Smooth muscle cell (in vitro differentiated cells): ENCODE measurements around the gene ADGRG1. TPM values are rescaled to one million over a fixed set of nuclear protein-coding genes. Genes with fewer than 3 reads are reported as not detected.
"Not testable (repeated sequence)": the region's sequence is repeated elsewhere in the genome, so short reads cannot be mapped to it uniquely, and the experiment has no call there.

Source experiments
- DNase-seq: peaks from one replicate; lab custom pipeline; 2025; ENCODE audit not compliant: unreplicated experiment; lab: John Stamatoyannopoulos, UW
- H2AFZ ChIP-seq: fragments of 200-600 bp; sonication (generic); 2 replicates; pipeline ENCODE4 v1.6.0; 2016; ENCODE audit warnings: antibody characterized with exemption, low read depth, mild to moderate bottlenecking
- H3F3A ChIP-seq: fragments of 200-600 bp; sonication (generic); 2 replicates; pipeline ENCODE4 v1.6.0; 2017; ENCODE audit warnings: antibody characterized with exemption, low read depth
- H3K27ac ChIP-seq: fragments of 200-600 bp; sonication (generic); 2 replicates; pipeline ENCODE4 v1.5.1; 2016; ENCODE audit warnings: low read depth, mild to moderate bottlenecking
- H3K27me3 ChIP-seq: fragments of 200-600 bp; sonication (generic); 2 replicates; pipeline ENCODE4 v1.6.1; 2016; ENCODE audit warnings: low read depth, mild to moderate bottlenecking
- H3K36me3 ChIP-seq: fragments of 200-600 bp; sonication (generic); 2 replicates; pipeline ENCODE4 v1.5.1; 2016; ENCODE audit warnings: low read depth
- H3K4me1 ChIP-seq: fragments of 200-600 bp; sonication (generic); 2 replicates; pipeline ENCODE4 v1.5.1; 2016; ENCODE audit warnings: low read depth
- H3K4me2 ChIP-seq: fragments of 200-600 bp; sonication (generic); 2 replicates; pipeline ENCODE4 v1.6.0; 2016; ENCODE audit warnings: mild to moderate bottlenecking
- H3K4me3 ChIP-seq: fragments of 200-600 bp; sonication (generic); 2 replicates; pipeline ENCODE4 v1.5.1; 2016; ENCODE audit warnings: mild to moderate bottlenecking
- H3K79me2 ChIP-seq: fragments of 200-600 bp; sonication (generic); 2 replicates; pipeline ENCODE4 v1.6.0; 2016; ENCODE audit warnings: low read depth, mild to moderate bottlenecking
- H3K9ac ChIP-seq: fragments of 200-600 bp; sonication (generic); 2 replicates; pipeline ENCODE4 v1.6.0; 2016; ENCODE audit warnings: low read depth
- H3K9me3 ChIP-seq: fragments of 200-600 bp; sonication (generic); replicated peaks from 2 replicates; pipeline ENCODE4 v1.5.1; 2016; ENCODE audit warnings: low read depth
- H4K20me1 ChIP-seq: fragments of 200-600 bp; sonication (generic); 2 replicates; pipeline ENCODE4 v1.6.0; 2016; ENCODE audit warnings: low read depth
- WGBS: methylation state at CpG from one replicate; pipeline ENCODE4 v1.1.7; 2016; ENCODE audit warnings: low lambda C conversion rate; 5-methylcytosine and 5-hydroxymethylcytosine counted together
- polyA plus RNA-seq: library from polyadenylated mRNA; unstranded; fragments of >200 nt; fragmentation: Nextera tagmentation; extraction: Ambion mirVana; gene quantifications from 2 replicates; pipeline ENCODE4 v1.2.1, GENCODE V29; 2016
- total RNA-seq: library from RNA; depleted of rRNA; stranded (reverse); fragments of >200 nt; gene quantifications from 2 replicates; pipeline ENCODE4 v1.2.3, GENCODE V29; 2014
- TF ChIP-seq, protein P1 (sequence below): fragments of 200-600 bp; sonication (generic); IDR thresholded peaks from 2 replicates; pipeline ENCODE4 v1.5.1; 2017; ENCODE audit warnings: borderline replicate concordance, mild to moderate bottlenecking, antibody characterized with exemption; ENCODE audit not compliant: insufficient read depth, poor library complexity, severe bottlenecking

Gene ADGRG1
- total and polyA plus RNA-seq, 2 experiments from 2014 or later, result 15.3 to 32.0 TPM

DNA sequence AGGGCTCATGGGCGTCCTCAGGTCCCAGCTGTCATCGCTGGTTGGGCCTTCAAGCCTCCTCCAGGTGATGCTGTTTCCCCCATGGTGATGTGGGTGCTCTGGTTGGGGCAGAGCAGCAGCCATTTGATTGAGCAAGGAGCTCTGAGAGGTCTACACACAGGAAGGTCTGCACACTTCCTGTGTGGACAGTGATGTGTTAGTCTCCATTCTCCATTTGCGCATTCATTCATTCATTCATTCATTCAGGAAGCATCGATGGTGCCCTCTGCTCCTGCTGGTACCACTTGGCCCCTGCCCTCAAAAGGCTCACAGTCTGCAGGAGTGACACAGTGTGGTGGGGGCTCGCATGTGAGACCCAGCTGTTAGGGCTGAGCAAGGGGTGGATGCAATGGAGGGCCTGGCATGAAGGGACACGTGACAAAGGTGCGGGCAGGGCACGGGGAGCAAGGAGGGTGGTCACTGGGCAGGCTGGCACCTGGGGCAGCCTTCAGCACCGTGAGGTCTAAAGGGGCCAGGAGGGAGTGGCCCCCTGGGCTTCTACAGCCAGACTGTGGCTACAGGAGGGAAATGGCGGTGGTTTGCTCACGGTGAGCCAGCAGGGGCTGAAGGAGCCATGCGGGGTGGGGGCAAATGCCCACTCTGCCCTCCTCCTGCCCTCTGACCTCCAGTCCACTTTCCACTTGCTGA lies 41.2 kb downstream of the ADGRG1 start:
- H3K4me2 ChIP-seq, result no peak overlapping the region
- WGBS, result 96% methylated on average over 12 of the region's 12 CpGs

GRCh38 chr16:57670196-57670595 lies 41.8 kb downstream of the ADGRG1 start:
- H2AFZ ChIP-seq, result no peak overlapping the region
- no peak for DNase-seq
- no peaks in the 10 kb centered on the region for H3K9me3 ChIP-seq
- TF ChIP-seq, protein P1, sequence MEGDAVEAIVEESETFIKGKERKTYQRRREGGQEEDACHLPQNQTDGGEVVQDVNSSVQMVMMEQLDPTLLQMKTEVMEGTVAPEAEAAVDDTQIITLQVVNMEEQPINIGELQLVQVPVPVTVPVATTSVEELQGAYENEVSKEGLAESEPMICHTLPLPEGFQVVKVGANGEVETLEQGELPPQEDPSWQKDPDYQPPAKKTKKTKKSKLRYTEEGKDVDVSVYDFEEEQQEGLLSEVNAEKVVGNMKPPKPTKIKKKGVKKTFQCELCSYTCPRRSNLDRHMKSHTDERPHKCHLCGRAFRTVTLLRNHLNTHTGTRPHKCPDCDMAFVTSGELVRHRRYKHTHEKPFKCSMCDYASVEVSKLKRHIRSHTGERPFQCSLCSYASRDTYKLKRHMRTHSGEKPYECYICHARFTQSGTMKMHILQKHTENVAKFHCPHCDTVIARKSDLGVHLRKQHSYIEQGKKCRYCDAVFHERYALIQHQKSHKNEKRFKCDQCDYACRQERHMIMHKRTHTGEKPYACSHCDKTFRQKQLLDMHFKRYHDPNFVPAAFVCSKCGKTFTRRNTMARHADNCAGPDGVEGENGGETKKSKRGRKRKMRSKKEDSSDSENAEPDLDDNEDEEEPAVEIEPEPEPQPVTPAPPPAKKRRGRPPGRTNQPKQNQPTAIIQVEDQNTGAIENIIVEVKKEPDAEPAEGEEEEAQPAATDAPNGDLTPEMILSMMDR, result no peak
- no peaks in the 10 kb centered on the region for H3F3A ChIP-seq
- H3K79me2 ChIP-seq, result no peaks in the 10 kb centered on the region
- H3K4me1 ChIP-seq, result peaks cover 2% of the 10 kb centered on the region
- H4K20me1 ChIP-seq, result no peaks in the 10 kb centered on the region
- WGBS, result 91% methylated on average over 4 of the region's 4 CpGs
- H3K27me3 ChIP-seq, result no peaks in the 10 kb centered on the region
- H3K9ac ChIP-seq, result no peak overlapping the region
- no peak overlapping the region for H3K4me3 ChIP-seq
- no peak overlapping the region for H3K4me2 ChIP-seq
- H3K36me3 ChIP-seq, result no peaks in the 10 kb centered on the region
- no peak overlapping the region for H3K27ac ChIP-seq

More for the DNA sequence above, 41.2 kb downstream of the ADGRG1 start:
- Histone ChIP-seq H2AFZ (no peak overlapping the region), H3F3A (no peaks in the 10 kb centered on the region), H3K9ac (no peak overlapping the region), H3K79me2 (no peaks in the 10 kb centered on the region), H4K20me1 (no peaks in the 10 kb centered on the region), H3K27me3 (no peaks in the 10 kb centered on the region), H3K4me3 (no peak overlapping the region), H3K4me1 (no peaks in the 10 kb centered on the region), H3K36me3 (no peaks in the 10 kb centered on the region), H3K9me3 (no peaks in the 10 kb centered on the region), H3K27ac (no peak overlapping the region)
- DNase-seq, result no peak
- TF ChIP-seq, protein P1, result no peak

DNA sequence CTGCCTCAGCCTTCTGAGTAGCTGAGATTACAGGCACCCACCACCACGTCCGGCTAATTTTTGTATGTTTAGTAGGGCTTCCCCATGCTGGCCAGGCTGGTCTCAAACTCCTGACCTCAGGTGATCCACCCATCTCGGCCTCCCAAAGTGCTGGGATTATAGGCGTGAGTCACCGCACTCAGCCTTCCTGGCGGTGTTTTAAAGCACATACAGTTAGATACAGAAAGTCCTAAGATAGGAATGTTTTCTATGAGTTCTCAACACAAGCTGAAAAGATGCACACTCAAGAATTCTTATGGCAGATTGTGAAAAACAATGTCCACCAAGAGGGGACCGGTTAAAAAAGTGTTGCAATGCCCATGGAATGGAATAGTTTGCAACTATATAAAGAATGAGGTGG lies 43.0 kb downstream of the ADGRG1 start:
- not testable (repeated sequence) for H3K9ac ChIP-seq, DNase-seq, H3K4me3 ChIP-seq, H3K27ac ChIP-seq, H3K36me3 ChIP-seq, H2AFZ ChIP-seq, H3K4me2 ChIP-seq, H3F3A ChIP-seq, H4K20me1 ChIP-seq, H3K9me3 ChIP-seq, H3K27me3 ChIP-seq, H3K79me2 ChIP-seq
- peaks cover 12% of the 10 kb centered on the region for H3K4me1 ChIP-seq
- WGBS, result 45% methylated on average over 7 of the region's 7 CpGs

DNA sequence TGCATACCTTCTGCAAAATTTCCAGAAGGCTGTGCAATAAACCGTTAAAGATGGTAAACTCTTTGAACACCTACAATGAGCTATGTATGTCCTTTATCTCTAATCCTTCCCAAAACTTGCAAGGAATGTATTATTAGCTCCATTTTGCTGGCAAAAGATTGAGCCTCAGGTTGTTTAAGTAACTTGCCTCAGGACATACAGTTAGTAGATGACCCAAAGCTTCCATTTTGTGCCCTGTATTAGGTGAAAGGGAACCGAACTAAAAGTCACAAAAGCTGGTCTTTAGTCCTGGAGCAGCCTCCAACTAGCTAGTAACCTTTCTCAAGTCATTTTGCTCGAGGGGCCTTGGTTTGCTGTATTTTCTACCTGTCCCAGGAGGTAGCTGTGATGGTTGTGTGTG lies 44.0 kb downstream of the ADGRG1 start:
- TF ChIP-seq, protein P1, result no peak
- Histone ChIP-seq H3K4me1 (peaks cover 12% of the 10 kb centered on the region), H3K9me3 (no peaks in the 10 kb centered on the region), H3K27me3 (no peaks in the 10 kb centered on the region), H3K36me3 (no peaks in the 10 kb centered on the region), H3K9ac (no peak overlapping the region), H3K4me3 (no peak overlapping the region), H3K79me2 (no peaks in the 10 kb centered on the region), H4K20me1 (no peaks in the 10 kb centered on the region), H3K4me2 (no peak overlapping the region), H3F3A (no peaks in the 10 kb centered on the region), H2AFZ (no peak overlapping the region), H3K27ac (no peak overlapping the region)
- 86% methylated on average over 3 of the region's 3 CpGs for WGBS
- no peak for DNase-seq
